ENCODE measurements around the gene PKHD1.

The PKHD1 gene

DNA sequence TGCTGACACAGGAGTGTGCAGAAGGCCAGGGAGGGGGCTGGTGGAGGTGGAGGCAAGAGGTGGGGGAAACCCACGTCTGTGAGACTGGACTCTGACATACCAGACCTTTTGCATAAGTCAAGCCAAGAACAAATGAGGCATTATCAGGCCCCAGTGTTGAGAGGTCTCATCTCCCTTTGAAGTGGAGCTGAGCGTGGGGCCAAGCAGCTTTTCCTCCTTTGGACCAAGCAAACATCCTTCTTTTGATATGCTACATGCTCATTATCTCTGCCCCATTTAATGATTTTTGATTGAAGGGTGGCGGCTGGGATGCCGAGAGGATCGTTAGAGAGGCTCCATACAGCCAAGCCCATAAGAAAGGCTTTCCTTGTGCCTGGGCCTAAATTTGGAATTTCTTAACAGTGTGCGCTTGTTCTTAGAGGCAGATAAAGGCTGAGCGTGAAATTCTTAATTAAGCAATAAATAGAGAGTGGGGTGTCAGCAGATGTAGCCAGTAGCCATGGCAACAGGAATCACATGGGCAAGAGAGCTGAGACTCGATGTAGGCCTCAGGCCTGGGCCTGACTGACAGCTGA is 244.5 kb downstream of the PKHD1 start:
- no peak for DNase-seq

DNA sequence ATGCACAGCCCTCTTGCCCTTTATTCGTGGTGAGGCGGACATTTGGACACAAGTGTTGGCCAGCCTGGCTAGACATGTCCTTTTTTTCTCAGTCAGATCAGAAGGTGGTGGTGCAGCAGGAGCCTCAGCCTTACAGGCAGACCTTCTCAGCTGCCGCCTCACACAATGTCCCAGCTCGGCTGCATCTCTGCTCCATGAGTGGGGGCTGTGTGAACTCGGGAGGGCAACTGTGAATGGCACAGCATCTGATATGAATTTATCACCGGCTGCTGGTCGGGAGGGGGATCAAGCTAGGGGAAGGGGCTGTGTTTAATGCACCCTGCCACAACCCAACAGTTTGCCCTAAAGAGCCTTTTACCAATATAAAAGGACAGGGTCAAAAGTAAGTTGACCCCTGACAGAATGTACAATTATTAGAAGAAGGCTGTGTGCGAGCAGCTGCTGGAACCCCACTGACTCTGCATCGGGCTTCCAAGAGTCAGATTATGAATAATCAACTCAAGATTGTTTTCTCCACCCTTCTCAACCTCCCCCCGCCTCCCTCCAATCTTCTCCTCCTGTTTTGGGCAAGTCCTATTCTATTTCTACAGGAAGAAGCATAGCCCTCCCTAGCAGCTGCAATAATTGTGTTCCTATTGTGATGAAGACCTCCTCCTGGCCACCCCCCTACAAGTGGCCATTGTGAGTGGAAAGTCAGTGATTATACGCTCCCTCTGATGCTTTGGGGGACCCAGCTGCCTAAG is 245.2 kb downstream of the PKHD1 start:
- no peak for DNase-seq

DNA sequence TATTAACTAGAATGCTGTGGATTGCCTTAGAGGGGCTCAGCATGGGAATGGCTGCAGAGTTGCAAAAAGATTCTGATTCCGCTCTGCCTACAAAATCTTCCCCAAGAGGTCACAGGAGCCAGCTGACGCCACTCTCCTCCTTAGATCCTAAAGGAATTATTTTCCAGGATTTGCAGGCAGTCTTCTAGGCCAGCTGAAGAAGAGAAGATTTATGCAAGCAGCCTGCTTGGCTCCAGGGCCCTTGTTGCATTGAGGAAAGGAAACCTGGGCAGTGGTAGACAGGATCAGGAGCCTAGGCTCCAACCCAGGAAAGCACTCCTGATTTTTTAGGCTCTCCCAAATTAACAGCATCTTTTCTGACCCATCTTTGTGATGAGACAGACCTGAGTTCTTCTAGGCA is 245.8 kb downstream of the PKHD1 start:
- no peak for DNase-seq

DNA sequence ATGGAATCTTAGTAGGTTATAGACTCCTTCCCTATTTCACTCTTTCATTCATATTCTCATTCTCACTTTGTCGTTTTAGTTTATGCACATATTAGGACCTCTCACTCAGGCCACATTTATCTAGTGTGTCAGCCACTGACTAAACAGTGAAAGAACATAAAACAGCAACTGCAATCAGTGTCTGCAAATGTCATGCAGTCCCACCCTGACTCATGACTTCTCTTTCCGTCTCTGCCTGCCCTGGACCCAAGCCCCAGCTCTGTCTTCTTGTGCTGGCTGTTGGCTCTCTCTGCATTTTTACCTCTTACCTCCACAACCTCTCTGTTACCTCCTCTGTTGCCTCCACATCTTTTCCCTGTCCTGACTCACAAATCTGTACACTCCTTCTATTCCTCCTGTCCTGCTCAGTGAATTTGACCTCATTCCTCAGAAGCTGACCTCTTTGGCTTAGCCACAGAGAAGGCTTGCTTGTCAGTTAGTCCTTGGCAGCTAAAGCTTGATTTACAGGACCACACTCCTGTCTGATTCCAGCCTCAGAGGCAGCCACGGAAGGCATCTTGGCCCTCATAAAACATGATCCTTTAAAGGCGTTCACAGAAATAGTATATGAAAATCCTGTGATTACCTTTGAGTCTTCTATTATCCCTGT is 247.6 kb downstream of the PKHD1 start:
- no peak for DNase-seq

DNA sequence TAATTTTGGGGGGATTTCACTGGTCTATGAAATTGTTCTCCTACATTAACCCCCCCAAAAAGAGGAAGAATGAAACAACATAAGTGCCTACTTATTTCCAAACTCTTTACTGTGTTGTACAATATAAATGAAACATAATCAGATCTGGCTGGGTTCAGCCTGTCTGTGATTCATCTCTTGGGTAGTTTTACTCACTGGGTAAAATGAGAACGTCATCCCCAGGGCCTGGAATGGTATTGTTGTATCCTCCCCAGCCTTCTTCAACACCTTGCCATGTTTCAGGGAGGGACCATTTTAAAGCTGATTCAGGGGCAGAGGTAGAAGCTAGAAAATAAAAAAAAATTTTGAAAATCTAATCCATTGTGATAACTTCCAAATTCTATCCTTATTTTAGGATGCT is 256.7 kb downstream of the PKHD1 start:
- no peak for DNase-seq

DNA sequence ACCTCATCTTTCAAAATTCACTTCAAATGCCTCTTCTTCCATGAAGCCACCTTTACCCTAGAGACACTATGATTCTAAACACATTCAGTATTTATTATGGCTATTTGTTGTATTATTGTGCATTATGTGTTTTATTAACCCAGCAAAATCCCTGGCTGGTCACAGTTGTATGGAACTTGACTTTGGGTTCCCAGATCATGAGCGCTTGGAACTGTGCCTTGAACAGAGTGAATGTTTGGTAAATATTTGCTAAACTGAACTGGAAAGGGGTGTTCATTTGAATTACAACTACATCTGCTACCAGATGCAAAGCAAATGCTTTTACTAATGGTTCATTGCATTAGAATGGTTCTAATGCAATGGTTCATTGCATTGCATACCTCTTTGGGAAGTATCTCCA is 259.8 kb downstream of the PKHD1 start:
- DNase-seq: no peak

DNA sequence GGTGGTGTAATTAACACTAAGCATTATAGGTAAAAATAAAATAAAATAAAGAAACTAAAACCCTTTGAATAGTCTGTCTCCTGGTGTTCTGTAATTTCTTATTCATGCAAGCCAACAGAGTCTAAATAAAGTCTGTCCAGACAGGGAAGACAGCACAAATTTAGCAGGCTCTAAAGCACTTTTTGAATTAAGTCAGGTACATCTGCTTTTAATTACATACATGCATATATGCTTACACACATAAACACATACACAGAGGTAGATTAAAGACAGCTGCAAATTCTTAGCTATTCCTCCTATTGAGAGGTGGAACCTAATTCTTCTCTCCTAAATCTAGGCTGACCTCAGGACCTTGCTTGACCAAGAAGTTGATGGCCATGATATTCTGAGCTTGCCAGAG is 262.5 kb downstream of the PKHD1 start:
- no peak for DNase-seq

DNA sequence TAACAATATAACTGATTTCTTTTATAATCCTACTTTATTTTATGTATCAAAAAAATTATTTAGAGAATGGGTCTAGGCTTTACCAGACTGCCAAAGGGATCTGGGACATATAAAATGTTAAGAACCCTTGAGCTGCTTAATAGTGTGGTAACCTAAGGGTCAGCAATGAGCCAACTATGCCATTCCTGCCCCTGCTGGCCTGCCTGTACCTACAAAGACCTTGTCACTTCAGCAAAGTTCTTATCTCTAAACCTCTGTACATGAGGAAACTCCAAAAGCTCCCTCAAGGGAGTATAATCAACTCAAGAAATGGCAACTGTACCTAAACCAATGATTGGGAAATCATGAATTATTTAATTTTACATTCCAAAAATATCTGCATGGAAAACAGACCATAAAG is 266.9 kb downstream of the PKHD1 start:
- no peak for DNase-seq

DNA sequence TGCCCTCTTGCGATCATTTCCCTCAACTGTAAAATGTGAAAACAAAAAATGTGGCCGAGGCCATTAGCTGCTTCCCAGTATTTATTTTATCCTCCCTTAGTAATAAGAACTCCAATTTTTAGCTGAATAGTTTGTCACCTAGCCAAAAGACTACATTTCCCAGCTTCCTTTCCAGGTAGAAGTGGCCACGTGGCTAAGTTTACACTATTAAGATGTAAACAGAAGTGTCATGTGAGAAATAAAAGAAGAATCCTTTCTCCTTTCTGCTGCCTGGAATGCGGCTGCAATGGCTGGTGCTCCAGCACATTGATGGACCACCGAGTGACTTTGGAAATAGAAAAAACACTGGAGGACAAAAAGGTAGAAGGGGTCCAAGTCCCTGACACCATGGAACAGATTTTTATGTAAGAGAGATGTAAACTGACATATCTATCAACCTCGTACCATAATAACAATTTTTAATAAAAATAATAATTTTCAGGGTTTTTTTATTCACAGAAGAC is 268.8 kb downstream of the PKHD1 start:
- DNase-seq: no peak

DNA sequence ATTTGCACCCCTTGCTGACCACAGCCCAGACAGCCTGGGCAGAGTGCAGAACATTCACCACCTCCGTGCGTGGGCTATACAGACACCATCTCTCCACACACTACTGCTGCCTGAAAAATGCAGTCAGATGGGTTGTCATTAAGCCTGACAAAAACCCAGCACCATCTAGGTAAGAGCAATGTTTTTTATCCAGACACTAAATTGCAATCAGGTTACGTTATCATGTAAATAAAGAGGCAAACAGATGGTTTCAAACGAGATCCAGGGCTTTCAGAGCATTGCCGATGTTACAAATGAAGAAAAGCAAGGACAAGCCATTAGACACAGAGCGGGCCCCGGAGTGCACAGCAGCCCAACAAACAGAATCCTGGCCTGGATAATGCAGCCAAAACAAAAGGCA is 269.6 kb downstream of the PKHD1 start:
- DNase-seq: no peak

DNA sequence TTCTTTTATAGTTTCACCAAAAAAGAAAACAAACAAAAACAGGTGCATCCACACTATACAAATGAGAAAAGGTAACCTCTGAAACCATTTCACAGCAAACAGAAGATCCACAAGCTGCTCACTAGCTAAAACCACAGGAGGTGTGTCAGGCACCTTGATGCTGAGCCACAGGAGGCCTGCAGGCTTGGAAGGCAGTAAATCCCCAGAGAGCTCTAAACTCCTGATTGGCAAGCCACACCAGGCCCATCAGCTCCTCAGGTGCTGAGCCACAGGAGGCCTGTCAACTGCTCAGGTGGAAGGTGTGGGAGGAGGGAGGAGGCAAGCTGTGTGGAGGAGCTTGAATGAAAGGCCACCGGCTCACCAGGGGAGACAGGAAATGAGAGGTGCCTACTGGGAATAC is 273.0 kb downstream of the PKHD1 start:
- DNase-seq: no peak

DNA sequence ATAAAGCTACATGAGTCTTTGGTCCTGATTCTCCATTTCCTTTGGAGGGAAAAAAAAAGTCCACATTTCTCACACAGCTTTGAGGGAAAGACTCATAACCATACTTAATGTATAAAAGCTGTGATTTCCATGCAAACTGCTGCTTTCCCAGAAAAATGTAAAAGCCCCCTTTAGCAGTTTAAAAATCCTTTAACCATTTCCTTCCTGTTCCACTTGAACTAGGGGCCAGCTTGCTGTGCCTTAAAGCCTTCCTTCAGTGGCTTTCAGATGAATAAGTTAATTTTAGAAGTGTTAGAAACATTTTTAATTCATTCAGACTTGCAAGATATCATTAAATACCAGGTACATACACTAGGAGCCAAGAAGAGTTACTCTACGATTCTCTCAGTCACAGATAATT is 273.5 kb downstream of the PKHD1 start:
- no peak for DNase-seq

DNA sequence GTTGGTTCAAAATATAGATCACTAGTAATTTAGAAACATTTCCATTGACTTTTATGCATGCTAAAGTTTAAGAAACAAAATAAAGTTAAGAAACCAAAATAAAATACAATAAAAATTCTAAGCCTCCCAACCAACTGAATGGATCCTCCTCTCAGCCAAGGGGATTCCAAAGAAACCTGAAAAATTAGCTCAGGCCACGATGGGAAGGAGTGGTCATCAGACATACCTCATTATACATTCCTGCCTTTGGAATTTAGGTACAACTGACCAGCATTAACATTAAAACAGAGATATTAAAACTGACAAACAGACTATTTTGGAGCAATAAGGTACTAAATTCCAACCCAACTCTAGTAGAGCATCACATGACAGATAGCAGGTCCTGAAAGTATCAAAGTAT is 275.2 kb downstream of the PKHD1 start:
- DNase-seq: no peak

DNA sequence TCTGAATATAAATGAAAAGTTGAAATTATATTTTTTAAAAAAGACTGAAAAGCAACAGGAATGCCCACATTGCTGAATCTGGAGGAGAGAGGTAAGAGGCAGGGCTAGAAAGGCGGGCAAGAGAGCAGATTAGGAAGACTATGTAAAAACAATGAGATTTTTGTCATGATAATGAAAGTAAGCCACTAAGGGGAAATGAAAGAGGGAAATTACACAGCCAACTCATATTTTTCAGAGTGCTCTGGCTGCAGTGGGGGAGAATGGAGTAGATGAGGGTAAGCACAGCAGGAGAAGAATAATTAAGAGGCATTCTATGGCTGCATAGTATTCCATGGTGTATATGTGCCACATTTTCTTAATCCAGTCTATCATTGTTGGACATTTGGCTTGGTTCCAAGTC is 281.9 kb downstream of the PKHD1 start:
- DNase-seq: no peak

DNA sequence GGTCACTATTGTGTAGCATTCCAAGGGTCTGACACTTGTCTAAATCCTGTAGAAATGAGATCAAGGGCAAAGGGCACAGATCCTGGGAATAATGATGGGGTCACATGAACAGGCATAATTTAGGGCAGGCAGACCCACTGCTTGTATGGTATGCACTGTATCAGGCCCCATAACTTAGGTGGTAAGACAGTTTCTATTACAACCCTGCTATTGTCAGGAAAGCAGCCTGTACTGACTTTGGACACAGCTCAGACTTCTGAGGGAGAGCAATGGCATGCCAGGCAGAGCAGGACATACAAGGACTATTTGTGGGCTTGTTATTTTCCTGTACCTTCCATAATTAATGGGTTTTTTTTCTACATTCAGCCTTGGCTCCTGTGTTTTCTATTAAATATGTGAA is 286.8 kb downstream of the PKHD1 start:
- DNase-seq: no peak

DNA sequence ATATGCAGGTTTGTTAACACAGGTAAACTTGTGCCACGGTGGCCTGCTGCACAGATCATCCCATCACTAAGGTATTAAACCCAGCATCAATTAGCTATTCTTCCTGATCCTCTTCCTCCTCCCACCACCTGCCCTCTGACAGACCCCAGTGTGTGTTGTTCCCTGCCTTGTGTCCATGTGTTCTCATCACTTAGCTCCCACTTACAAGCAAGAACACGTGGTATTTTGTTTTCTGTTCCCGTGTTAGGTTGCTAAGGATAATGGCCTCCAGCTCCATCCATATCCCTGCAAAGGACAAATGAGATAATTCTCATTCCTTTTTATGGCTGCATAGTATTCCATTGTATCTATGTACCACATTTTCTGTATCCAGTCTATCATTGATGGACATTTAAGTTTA is 294.0 kb downstream of the PKHD1 start:
- no peak for DNase-seq

DNA sequence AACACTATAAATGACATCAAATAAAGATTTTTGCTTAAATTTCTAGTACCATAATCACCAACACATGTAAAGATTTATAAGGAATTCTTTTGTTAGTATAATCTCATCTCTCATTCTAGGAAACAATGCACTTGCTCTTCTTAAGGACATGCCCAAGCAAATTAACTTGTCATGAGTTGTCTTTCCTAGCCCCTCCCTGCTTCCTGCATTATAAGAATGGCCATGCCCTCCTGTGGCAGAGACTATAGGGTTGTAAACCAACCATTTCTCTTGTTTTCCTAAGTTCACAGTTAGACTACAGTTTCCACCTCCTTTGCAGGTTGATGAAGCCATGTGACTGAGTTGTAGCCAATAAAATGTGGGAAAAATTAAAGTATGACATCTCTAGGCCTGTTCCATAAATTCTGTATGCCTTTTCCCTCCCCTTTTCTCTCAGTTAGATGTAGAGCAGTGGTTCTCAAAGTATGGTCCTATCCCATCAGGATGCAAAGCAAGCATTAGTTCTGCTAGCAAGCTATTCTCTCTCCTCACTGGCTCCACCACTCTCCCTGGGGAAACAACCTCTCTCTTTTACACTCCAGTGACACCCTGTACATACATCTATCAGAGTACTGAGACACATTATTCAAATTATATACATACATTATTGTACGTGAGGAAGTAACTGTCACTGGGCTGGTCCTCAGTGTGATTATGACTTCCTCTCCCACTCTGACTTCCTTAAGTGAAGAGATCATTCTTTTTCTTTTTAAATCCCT is 295.0 kb downstream of the PKHD1 start:
- DNase-seq: no peak

DNA sequence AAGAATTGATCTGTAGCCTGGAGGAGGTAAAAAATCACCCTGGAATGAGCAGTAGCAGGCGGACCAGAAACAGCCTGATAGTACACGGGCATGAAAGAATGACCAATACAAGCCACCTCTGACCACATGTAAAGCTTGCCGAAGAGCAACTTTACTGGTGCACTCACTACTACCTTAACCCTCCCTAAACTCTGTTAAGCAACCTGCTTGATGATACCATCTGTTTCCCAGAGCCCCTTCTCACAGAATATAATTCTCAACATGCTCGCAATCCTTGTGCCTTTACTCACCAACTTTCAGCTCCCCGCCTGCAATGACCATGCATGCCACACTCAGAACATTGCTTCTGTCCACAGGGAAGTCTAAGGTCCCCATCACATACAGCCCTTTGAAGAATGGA is 296.5 kb downstream of the PKHD1 start:
- DNase-seq: no peak

DNA sequence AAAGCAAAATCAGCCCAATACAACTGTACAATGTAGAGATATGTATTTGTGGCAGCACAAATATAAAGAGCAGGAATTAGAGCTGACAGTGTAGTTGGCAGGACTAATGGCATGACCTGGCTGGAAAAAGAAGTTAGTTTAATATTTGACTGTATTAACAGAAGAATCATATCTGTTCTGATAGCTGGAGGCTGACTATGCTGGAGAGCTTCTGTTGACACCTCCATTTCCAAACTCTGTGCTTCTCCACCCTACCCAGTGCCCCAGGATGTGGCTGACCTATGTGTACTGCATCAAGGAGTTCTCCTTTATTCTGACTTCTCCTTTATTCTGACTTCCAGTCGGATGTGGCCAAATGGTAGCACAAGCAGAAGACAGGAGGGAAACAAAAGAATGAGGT is 299.3 kb downstream of the PKHD1 start:
- no peak for DNase-seq

DNA sequence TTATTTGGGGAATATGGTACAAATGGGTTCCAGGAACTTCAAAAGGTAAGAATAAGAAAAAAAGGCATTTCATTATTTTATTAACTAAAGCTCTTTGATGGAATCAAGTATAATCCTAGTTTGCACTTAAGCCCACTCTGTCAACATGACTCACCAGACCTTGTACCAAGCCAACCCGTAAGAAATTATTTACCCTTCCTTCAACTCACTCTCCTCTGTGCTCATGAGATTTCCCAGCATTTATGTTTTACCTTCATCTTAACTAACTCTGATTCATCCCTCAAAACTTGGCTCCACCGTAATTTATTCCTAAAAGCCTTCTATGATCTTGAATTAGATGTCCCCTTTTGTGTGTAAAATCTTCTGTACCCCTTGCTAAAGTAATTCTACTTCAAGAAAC is 308.7 kb downstream of the PKHD1 start:
- no peak for DNase-seq

DNA sequence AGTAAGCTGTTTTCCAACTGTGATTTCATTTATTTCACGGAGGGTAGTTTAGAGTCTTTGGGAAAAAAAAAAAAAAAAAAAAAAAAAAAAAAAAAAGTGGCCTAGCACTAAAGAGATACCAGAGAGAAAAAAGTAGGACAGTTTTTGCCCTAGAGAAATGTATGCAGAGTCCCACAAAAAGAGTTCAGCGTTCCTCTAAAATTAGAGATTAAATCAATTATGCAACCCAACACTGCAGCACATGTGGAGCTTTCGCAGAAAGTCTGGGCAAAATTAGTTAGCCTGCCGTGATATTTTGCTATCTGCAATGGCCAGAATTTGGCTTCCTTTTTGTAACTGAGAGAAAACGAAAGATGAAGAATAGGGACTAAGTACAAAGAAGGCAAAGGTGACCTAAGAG is 309.8 kb downstream of the PKHD1 start:
- no peak for DNase-seq

DNA sequence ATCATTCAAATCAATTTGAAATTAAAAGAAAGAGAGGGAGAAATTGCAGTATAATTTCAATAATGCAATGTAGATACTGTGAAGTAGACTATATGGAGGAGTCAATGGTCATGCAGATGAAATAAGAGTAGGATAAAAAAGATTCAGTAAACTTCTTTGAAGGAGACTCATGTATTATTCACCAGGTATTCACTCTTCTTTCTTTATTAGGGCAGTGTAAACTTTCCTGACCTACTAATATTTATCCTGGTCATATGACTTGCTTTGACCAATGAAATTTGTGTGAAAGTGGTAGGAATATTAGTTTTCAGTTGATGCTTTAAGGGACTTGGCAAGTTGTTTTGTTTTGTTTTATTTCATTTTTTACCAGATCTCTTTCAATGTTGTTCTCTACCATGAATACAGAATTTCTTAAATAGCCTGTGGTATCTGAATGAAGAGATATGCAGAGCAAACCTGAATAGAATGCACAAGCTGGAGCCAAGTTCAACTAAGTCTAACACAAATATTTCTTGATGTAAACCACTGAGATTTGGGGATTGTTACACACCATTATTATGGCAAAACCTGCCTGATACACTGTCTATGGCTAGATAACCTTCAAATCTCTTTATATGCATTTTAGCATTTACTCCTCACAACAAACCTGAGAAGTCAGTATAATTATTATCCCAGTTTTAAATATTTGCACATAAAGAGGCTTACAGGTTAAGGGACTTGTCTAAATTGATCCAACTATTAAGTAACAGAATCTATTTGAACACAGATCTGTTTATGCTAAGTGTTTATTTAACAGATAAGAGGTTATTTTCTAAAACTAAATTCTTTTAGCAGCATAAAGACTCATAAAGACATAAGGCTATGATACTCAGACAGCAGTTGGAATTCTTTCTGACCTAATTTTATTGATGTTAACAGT is 311.2 kb downstream of the PKHD1 start:
- DNase-seq: no peak

DNA sequence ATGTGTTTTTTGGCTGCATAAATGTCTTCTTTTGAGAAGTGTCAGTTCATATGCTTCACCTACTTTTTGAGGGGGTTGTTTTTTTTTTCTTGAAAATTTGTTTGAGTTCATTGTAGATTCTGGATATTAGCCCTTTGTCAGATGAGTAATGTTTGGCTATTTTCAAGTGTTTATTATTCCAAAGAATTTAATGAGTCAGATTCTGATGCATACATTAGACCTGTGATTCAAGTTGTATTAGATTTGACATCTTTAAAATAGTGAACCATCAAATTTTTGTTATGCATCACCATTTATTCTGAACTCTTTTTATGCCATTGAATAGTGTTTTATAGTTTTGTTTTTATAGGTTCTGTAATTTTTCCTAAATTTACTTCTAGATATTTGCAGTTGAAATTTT is 319.3 kb downstream of the PKHD1 start:
- no peak for DNase-seq

Measured in KG1 (cell line).